Epithelial cell of esophagus (primary cell): Measurements from ENCODE around the gene RERE.

Source experiments
- DNase-seq: peaks from one replicate; pipeline ENCODE4 v3.0.0; 2010; ENCODE audit warnings: low read depth
- H3K4me3 ChIP-seq: 2 replicates; pipeline ENCODE4 v1.5.1; 2011; ENCODE audit warnings: mild to moderate bottlenecking, low read length, control low read depth
- CTCF ChIP-seq: IDR thresholded peaks from 2 replicates; pipeline ENCODE4 v1.5.1; 2011; ENCODE audit warnings: low read depth, mild to moderate bottlenecking, low read length, control low read depth, inconsistent platforms; ENCODE audit not compliant: insufficient read depth; ENCODE audit errors: missing control alignments

RERE gene

GRCh38 chr1:8687039-8687438 lies 130.4 kb downstream of the RERE start:
- no peak for TF ChIP-seq CTCF
- DNase-seq = no peak
- no peak overlapping the region for H3K4me3 ChIP-seq

GRCh38 chr1:8685463-8685862 lies 132.0 kb downstream of the RERE start:
- no peak for DNase-seq
- no peak overlapping the region for H3K4me3 ChIP-seq
- no peak for TF ChIP-seq CTCF

GRCh38 chr1:8684590-8684989 lies 132.8 kb downstream of the RERE start:
- no peak overlapping the region for H3K4me3 ChIP-seq
- DNase-seq = no peak
- TF ChIP-seq CTCF = no peak

GRCh38 chr1:8682573-8682972 lies 134.9 kb downstream of the RERE start:
- no peak for TF ChIP-seq CTCF
- peak; percentile 66 for DNase-seq
- no peak overlapping the region for H3K4me3 ChIP-seq

GRCh38 chr1:8681911-8682310 lies 135.5 kb downstream of the RERE start:
- DNase-seq = no peak
- H3K4me3 ChIP-seq = no peak overlapping the region
- no peak for TF ChIP-seq CTCF

- no peak for DNase-seq
- peak overlapping the region; percentile 33 for H3K4me3 ChIP-seq
- TF ChIP-seq CTCF = no peak
Observed at GRCh38 chr1:8680664-8681650, 136.5 kb downstream of the RERE start.
